OCI-LY1 (cell line): ENCODE data around the gene MAP3K20.

Source experiments
- H2AFZ ChIP-seq: fragments of 200-600 bp; sonication (generic), shearing (Covaris generic); 2 replicates; pipeline ENCODE4 v1.6.0; 2014; ENCODE audit warnings: antibody characterized with exemption, mild to moderate bottlenecking, low read length
- H3F3A ChIP-seq: fragments of 200-600 bp; sonication (generic), shearing (Covaris generic); 2 replicates; pipeline ENCODE4 v1.6.0; 2014; ENCODE audit warnings: mild to moderate bottlenecking, antibody characterized with exemption, low read length, moderate library complexity; ENCODE audit not compliant: insufficient read depth
- H3K27ac ChIP-seq: fragments of 200-600 bp; sonication (generic); 2 replicates; pipeline ENCODE4 v1.5.1; 2014; ENCODE audit warnings: low read length, mixed run types, mild to moderate bottlenecking, low read depth; ENCODE audit not compliant: poor library complexity, severe bottlenecking
- H3K27me3 ChIP-seq: fragments of 200-600 bp; sonication (generic); 2 replicates; pipeline ENCODE4 v1.6.0; 2014; ENCODE audit warnings: antibody characterized with exemption, mild to moderate bottlenecking, low read length, moderate library complexity; ENCODE audit not compliant: insufficient read depth
- H3K36me3 ChIP-seq: fragments of 200-600 bp; sonication (generic); 2 replicates; pipeline ENCODE4 v1.6.1; 2014; ENCODE audit warnings: mild to moderate bottlenecking, antibody characterized with exemption, low read length, moderate library complexity, mixed read lengths; ENCODE audit not compliant: insufficient read depth
- H3K4me1 ChIP-seq: fragments of 200-600 bp; sonication (generic); 2 replicates; pipeline ENCODE4 v1.5.1; 2014; ENCODE audit warnings: mild to moderate bottlenecking, low read length, moderate library complexity; ENCODE audit not compliant: insufficient read depth, severe bottlenecking
- H3K4me2 ChIP-seq: fragments of 200-600 bp; sonication (generic), shearing (Covaris generic); 2 replicates; pipeline ENCODE4 v1.6.1; 2014; ENCODE audit warnings: low read length
- H3K4me3 ChIP-seq: fragments of 200-600 bp; sonication (generic); 2 replicates; pipeline ENCODE4 v1.5.1; 2014; ENCODE audit warnings: low read length, low read depth, mild to moderate bottlenecking, mixed read lengths; ENCODE audit not compliant: poor library complexity, severe bottlenecking
- H3K79me2 ChIP-seq: fragments of 200-600 bp; shearing (Covaris generic); 2 replicates; pipeline ENCODE4 v1.6.1; 2016; ENCODE audit warnings: mixed run types, low read length, mixed read lengths; ENCODE audit not compliant: insufficient read depth
- H3K9ac ChIP-seq: fragments of 200-600 bp; sonication (generic), shearing (Covaris generic); 2 replicates; pipeline ENCODE4 v1.6.1; 2014; ENCODE audit warnings: mild to moderate bottlenecking, low read length, mixed read lengths
- H3K9me2 ChIP-seq: fragments of 200-600 bp; sonication (generic), shearing (Covaris generic); 2 replicates; pipeline ENCODE4 v1.6.1; 2014; ENCODE audit warnings: low read depth, mild to moderate bottlenecking, low read length, mixed read lengths
- H3K9me3 ChIP-seq: fragments of 200-600 bp; shearing (Covaris generic); 2 replicates; pipeline ENCODE4 v1.6.1; 2014; ENCODE audit warnings: low read length, mixed read lengths
- H4K20me1 ChIP-seq: fragments of 200-600 bp; sonication (generic), shearing (Covaris generic); 2 replicates; pipeline ENCODE4 v1.6.0; 2016; ENCODE audit warnings: mild to moderate bottlenecking, low read length; ENCODE audit not compliant: insufficient read depth
- EZH2 ChIP-seq: fragments of 200-600 bp; sonication (generic), shearing (Covaris generic); IDR thresholded peaks from 2 replicates; pipeline ENCODE4 v1.8.0; 2017; ENCODE audit warnings: borderline replicate concordance, mixed run types, mild to moderate bottlenecking, antibody characterized with exemption, low read length, moderate library complexity, mixed read lengths
- TF ChIP-seq, protein P1 (sequence below): fragments of 200-600 bp; sonication (generic), shearing (Covaris generic); IDR thresholded peaks from 2 replicates; pipeline ENCODE4 v1.5.1; 2017; ENCODE audit warnings: mild to moderate bottlenecking, antibody characterized with exemption, low read length, moderate library complexity, mixed read lengths

MAP3K20 gene

DNA sequence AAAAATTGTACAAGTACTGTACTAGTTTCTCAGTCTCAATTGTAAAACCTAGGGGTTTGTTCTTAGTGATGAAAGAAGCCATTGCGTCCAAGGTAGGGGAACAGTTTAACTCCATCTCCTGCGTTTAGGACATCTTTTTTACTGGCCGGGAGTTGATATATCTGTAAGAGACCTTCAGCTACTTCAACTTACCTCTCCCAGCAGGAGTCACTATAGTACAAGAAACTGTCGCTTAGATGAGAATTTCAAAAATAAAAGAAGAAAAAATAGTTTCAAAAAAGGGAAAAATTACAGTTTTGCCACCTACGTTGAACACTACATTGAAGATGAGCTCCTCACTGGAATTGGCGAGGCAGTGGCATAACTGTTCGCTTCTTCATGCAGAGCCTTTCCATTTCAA lies 122.7 kb downstream of the MAP3K20 start:
- H4K20me1 ChIP-seq, result no peaks in the 10 kb centered on the region
- H3K9ac ChIP-seq, result no peak overlapping the region
- H2AFZ ChIP-seq, result no peak overlapping the region
- H3K27ac ChIP-seq, result no peak overlapping the region
- no peaks in the 10 kb centered on the region for H3F3A ChIP-seq
- H3K36me3 ChIP-seq, result no peaks in the 10 kb centered on the region
- H3K4me2 ChIP-seq, result no peak overlapping the region
- no peaks in the 10 kb centered on the region for H3K9me3 ChIP-seq
- H3K79me2 ChIP-seq, result no peaks in the 10 kb centered on the region
- H3K4me3 ChIP-seq, result no peak overlapping the region
- no peaks in the 10 kb centered on the region; the same call in 1 of the 2 replicates for H3K27me3 ChIP-seq
- no peak for TF ChIP-seq EZH2
- TF ChIP-seq, protein P1, sequence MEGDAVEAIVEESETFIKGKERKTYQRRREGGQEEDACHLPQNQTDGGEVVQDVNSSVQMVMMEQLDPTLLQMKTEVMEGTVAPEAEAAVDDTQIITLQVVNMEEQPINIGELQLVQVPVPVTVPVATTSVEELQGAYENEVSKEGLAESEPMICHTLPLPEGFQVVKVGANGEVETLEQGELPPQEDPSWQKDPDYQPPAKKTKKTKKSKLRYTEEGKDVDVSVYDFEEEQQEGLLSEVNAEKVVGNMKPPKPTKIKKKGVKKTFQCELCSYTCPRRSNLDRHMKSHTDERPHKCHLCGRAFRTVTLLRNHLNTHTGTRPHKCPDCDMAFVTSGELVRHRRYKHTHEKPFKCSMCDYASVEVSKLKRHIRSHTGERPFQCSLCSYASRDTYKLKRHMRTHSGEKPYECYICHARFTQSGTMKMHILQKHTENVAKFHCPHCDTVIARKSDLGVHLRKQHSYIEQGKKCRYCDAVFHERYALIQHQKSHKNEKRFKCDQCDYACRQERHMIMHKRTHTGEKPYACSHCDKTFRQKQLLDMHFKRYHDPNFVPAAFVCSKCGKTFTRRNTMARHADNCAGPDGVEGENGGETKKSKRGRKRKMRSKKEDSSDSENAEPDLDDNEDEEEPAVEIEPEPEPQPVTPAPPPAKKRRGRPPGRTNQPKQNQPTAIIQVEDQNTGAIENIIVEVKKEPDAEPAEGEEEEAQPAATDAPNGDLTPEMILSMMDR, result peak; percentile 49
- H3K9me2 ChIP-seq, result no peaks in the 10 kb centered on the region
- H3K4me1 ChIP-seq, result no peaks in the 10 kb centered on the region

DNA sequence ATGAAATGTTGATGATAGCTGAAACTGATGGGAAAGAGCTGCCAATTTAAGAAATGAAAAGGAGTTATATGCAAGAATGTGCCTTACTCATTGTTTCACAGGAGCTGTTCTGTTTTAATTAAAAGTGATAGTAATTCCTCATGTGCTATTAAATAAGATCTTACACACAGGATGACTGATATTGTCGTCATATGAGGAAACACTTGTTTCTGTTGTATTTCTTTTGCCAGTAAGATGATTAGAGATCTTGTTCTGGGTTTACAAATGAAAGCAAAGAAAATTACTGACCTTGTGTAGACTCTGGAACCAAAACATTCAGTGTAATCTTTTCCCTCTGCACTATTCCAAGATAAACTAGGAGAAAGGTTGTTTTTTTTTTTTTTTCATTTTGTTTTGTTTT lies 123.6 kb downstream of the MAP3K20 start:
- Histone ChIP-seq H2AFZ (no peak overlapping the region), H3K79me2 (no peaks in the 10 kb centered on the region), H3K27ac (no peak overlapping the region), H3F3A (no peaks in the 10 kb centered on the region), H3K9me3 (no peaks in the 10 kb centered on the region), H3K27me3 (no peaks in the 10 kb centered on the region; the same call in 1 of the 2 replicates), H3K9me2 (no peaks in the 10 kb centered on the region), H3K4me3 (no peak overlapping the region), H3K9ac (no peak overlapping the region), H3K36me3 (no peaks in the 10 kb centered on the region), H3K4me2 (no peak overlapping the region), H3K4me1 (no peaks in the 10 kb centered on the region), H4K20me1 (no peaks in the 10 kb centered on the region)
- TF ChIP-seq, protein P1, result no peak
- no peak for TF ChIP-seq EZH2

DNA sequence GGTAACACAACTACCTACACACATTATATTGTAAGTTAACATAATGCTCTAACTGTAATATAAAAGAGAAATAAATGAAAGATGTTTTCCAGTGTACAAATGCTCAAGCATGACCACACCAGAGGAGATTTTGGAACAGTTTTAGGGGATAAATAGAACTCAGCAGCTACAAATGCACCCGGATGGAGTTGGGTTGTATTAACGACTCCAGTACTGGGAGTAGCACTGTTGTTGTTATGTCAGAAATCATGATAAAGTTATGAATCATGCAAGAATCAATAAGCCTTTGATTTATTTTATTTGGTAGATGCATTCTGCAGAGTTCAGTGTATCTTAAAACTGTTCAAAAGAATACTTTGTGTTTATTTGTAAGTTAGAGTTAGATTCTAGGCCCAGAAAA lies 126.9 kb downstream of the MAP3K20 start:
- H3F3A ChIP-seq, result no peaks in the 10 kb centered on the region
- no peaks in the 10 kb centered on the region for H3K79me2 ChIP-seq
- no peak overlapping the region for H2AFZ ChIP-seq
- no peak for TF ChIP-seq EZH2
- TF ChIP-seq, protein P1, result no peak
- H3K9me2 ChIP-seq, result no peaks in the 10 kb centered on the region
- H3K27me3 ChIP-seq, result no peaks in the 10 kb centered on the region
- H3K9ac ChIP-seq, result no peak overlapping the region
- H3K27ac ChIP-seq, result no peak overlapping the region
- H3K4me1 ChIP-seq, result no peaks in the 10 kb centered on the region
- H3K9me3 ChIP-seq, result no peaks in the 10 kb centered on the region
- H3K4me3 ChIP-seq, result no peak overlapping the region
- H4K20me1 ChIP-seq, result no peaks in the 10 kb centered on the region
- H3K4me2 ChIP-seq, result no peak overlapping the region
- no peaks in the 10 kb centered on the region for H3K36me3 ChIP-seq
